ENCODE results near the gene ZSWIM8.

DNA sequence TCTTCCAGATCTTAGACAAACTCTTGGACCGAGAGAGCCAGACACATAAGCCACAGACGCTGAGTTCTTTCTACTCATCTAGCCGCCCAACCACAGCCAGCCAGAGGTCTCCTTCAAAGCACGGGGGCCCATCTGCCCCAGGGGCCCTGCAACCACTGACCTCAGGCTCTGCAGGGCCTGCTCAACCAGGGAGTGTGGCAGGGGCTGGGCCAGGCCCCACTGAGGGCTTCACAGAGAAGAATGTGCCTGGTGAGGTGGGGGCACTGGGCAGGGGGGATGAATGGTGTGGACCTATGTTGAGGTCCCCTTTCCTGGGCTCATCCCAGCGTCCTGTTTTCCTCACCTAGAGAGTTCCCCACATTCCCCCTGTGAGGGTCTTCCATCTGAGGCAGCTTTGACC lies 11.4 kb downstream of the ZSWIM8 start:
- TF ChIP-seq RAD21 (IDR thresholded peaks at IDR 0.05 in 1 of 2, conservative IDR thresholded peaks at IDR 0.05 in 1 of 2; ENCODE audit: low read depth in 2 of 2, low read length in 2 of 2) (no peak), JUN (IDR thresholded peaks at IDR 0.05; ENCODE audit: low read depth, low read length) (no peak), CREB1 (IDR thresholded peaks at IDR 0.05) (no peak), POLR2A (IDR thresholded peaks at IDR 0.05; ENCODE audit: control extremely low read depth in 1 of 2, low read depth in 2 of 2, low read length in 2 of 2) (no peak)
